Stimulated activated CD4-positive, alpha-beta T cell treated with anti-CD3 and anti-CD28 coated beads, Interleukin-15, amount 100 ng/mL, for 48 hours (primary cell): ENCODE results near the gene ECM1.

Source experiments
- DNase-seq, 2 donors: peaks; one replicate each; pipeline ENCODE4 v3.0.0-alpha.2; 2020; ENCODE audit warnings: low read depth in 2 of 2

Gene ECM1

GRCh38 chr1:150558761-150559655 is 51.1 kb downstream of the ECM1 start:
- no peak for DNase-seq

- DNase-seq, result no peak
These were observed 51.7 kb downstream of the ECM1 start for GRCh38 chr1:150559656-150560010.

GRCh38 chr1:150560011-150560438 is 52.1 kb downstream of the ECM1 start:
- peak in 1 of 2 donors; percentile 76 for DNase-seq

GRCh38 chr1:150560576-150561253 is 52.8 kb downstream of the ECM1 start:
- peak; percentile 80 to 85 for DNase-seq

- DNase-seq, result peak in 1 of 2 donors; percentile 67
These were observed 53.5 kb downstream of the ECM1 start for GRCh38 chr1:150561254-150561973.

GRCh38 chr1:150561974-150562445 is 54.1 kb downstream of the ECM1 start:
- peak; percentile 85 to 89 for DNase-seq

- peak; percentile 75 to 77 for DNase-seq
These were observed 54.8 kb downstream of the ECM1 start for GRCh38 chr1:150562446-150563339.
